A549 (cell line): Measurements from ENCODE around the gene MAP3K5.

Experiments
- CHD4 ChIP-seq: fragments of 200-600 bp; sonication (generic); IDR thresholded peaks from 2 replicates; pipeline ENCODE4 v1.6.1; 2016; ENCODE audit warnings: antibody characterized with exemption, mild to moderate bottlenecking, borderline replicate concordance
- CTCF ChIP-seq: fragments of >200 bp; sonication (Bioruptor Twin); formaldehyde crosslinking; IDR thresholded peaks from 3 replicates; pipeline ENCODE4 v1.5.1; 2016
- EP300 ChIP-seq, 2 experiments: fragments of >200 bp; sonication (Bioruptor Twin); formaldehyde crosslinking; IDR thresholded peaks; 2 replicates in 1 of 2; 3 replicates in 1 of 2; pipeline ENCODE4 v1.6.1; 2016 to 2017
- JUNB ChIP-seq: fragments of >200 bp; sonication (Bioruptor Twin); formaldehyde crosslinking; IDR thresholded peaks from 2 replicates; pipeline ENCODE4 v1.6.1; 2016
- POLR2A ChIP-seq: IDR thresholded peaks from 2 replicates; pipeline ENCODE4 v1.6.1; 2012; ENCODE audit warnings: mild to moderate bottlenecking, low read length
- SMC3 ChIP-seq: fragments of >200 bp; sonication (Bioruptor Twin); formaldehyde crosslinking; IDR thresholded peaks from 3 replicates; pipeline ENCODE4 v1.6.1; 2018; ENCODE audit warnings: inconsistent platforms
- ZFP36 ChIP-seq: fragments of 450-650 bp; IDR thresholded peaks from 2 replicates; pipeline ENCODE4 v1.6.1; 2014; ENCODE audit warnings: borderline replicate concordance; ENCODE audit not compliant: partially characterized antibody
- ZSCAN20 ChIP-seq: fragments of 250-450 bp; sonication (Bioruptor Pico); IDR thresholded peaks from 2 replicates; pipeline ENCODE4 v1.8.0; 2022; ENCODE audit warnings: mild to moderate bottlenecking, moderate library complexity

GRCh38 chr6:136772685-136773472, 19.4 kb downstream of the MAP3K5 start:
- no peak for TF ChIP-seq SMC3
- TF ChIP-seq CTCF, result no peak
- no peak for TF ChIP-seq EP300 (IDR thresholded peaks at IDR 0.05)
- no peak for TF ChIP-seq CHD4
- no peak for TF ChIP-seq POLR2A
- TF ChIP-seq ZFP36, result no peak
- no peak for TF ChIP-seq JUNB
- TF ChIP-seq ZSCAN20 (CRISPR knock-in tag), result no peak
